Head of caudate nucleus (tissue), 42 donors: ENCODE results near the gene GGT6.
"Not testable (repeated sequence)": the region's sequence is repeated elsewhere in the genome, so short reads cannot be mapped to it uniquely, and the experiment has no call there.

Experiments
- DNase-seq, 42 donors: peaks; one replicate each; pipeline versions ENCODE4 v3.0.0 to v3.0.0-alpha.2; 2020 to 2021; ENCODE audit warnings: mixed read lengths in 7 of 42
- intact Hi-C: fragments of 100-400 bp; cut with DNase I; formaldehyde crosslinking; loops from one replicate; pipeline ENCODE4 v1.15.0; 2022

Gene GGT6, protein sequence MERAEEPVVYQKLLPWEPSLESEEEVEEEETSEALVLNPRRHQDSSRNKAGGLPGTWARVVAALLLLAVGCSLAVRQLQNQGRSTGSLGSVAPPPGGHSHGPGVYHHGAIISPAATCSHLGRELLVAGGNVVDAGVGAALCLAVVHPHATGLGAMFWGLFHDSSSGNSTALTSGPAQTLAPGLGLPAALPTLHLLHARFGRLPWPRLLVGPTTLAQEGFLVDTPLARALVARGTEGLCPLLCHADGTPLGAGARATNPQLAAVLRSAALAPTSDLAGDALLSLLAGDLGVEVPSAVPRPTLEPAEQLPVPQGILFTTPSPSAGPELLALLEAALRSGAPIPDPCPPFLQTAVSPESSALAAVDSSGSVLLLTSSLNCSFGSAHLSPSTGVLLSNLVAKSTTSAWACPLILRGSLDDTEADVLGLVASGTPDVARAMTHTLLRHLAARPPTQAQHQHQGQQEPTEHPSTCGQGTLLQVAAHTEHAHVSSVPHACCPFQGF

DNA sequence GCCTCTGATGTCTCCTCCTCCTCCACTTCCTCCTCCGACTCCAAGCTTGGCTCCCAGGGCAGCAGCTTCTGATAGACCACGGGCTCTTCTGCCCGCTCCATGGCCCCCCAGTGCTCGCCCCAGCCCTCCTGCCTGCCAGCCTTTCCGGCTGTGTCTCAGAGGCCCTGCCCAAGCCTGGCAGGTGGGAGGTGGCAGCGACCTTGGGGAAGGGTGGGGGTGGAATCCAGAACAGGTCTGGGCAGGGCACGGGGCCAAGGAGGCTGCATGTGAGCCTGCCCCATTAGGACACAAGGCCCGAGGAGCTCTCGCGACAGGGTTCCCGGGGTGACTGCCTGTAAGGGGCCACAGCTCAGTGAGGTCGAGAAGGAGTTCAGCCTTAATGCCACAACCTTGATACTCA is at the start of gene GGT6:
GGT6 (minus strand) TSS at position 157 of the 400 bp plus-strand sequence; CDS start at position 101, 56 bp downstream.
- DNase-seq = no peak
- intact Hi-C loops = loop anchor here (5.0 kb wide), 1 partner anchor 67 kb away; no protein-coding TSS in a partner anchor

DNA sequence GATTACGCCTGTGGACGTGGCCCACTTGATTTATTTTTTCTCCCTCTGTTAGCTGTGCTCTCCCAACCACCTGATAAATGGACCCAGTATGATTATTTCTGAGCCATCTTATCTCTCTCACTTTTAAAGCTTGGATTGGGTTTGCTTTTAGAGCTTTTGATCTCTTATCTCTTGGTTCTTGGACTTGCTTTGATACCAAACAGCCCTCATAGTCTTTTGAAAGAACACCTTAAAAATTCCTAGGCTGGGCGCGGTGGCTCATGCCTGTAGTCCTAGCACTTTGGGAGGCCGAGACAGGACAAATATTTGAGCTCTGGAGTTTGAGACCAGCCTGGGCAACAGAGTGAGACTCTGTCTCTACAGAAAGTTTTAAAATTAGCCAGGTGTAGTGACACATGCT is 49.8 kb upstream of the GGT6 start:
- intact Hi-C loops = no loop called here
- no peak for DNase-seq

DNA sequence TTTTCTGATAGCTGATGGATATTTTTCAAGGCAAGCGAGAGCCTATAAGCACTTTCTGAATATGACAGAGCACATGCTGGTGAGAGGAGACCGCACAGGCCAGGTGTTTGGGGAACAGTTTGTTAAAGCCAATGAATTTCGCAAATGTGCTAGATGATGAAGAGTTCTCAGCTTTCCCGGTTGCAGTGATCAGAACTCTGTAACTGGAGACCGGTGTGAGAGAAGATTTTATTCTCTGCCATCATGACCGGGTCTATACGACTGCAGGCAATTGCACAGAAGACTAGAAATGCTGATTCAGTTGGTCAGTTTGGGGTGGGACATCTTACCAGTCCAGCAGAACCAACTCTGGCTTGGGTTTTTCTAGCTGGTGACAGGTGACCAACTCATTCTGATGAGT is 49.4 kb upstream of the GGT6 start:
- intact Hi-C loops = no loop called here

DNA sequence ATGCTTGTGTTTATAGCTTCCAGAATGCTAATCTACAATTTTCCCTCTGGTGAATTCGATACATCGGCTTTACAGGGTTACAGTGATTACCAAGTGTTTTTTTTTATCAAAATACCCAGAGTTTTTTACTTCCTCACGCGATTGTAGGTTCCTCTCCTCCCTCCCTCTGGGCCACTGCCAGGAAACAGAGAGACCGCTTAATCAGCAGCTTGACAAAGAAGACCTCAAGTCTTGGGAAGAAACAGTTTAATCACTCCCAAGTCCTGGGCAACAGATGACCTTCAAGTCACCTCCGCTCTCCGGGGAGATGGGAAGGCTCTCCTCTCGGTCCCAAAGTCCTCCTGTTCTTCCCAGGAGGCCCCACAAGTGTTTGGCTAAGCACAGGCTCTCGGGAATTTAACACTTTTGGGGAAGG is 47.4 kb upstream of the GGT6 start:
- DNase-seq = peak in 34 of 42 donors; percentile 18 to 71 (median 40)
- intact Hi-C loops = no loop called here

More for the DNA sequence above, 49.4 kb upstream of the GGT6 start:
- no peak for DNase-seq

DNA sequence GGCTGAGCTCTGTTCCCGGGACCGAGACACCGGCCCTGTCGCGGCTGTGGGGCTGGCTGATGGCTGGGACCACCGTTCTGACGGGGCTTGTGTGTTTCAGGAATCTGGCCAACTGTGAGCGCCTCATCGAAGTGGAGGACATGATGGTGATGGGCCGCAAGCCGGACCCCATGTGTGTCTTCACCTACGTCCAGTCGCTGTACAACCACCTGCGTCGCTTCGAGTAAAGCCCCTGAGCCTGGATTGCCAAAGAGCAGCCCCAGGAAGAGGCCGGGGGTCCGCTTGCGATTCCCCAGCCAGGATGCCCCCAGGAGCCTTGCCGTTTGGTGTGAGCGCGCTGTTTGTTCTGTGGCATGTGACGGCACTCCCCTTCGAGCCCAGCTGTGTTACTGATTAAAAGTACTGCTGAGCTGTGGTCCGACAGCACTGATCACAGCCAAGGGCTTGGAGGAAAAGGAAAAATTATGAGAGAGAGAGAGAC is 46.9 kb upstream of the GGT6 start:
- intact Hi-C loops = no loop called here
- no peak for DNase-seq

DNA sequence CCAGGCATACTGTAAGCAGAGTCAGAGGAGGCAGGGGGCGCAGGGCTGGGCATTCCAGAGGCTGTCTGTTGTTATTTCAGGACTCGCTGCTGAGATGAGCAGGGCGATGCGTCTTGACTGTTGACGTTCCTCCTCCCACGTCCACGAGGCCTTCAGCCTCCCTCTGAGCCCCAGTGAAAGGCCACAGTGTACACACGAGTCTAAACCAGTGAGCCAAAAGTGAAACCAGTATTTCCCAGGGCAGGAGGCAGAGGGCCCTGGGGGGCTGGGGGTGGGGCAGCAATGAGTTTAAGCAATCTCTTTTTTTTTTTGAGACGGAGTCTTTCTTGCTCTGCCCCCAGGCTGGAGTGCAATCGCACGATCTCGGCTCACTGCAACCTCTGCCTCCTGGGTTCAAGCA is 45.4 kb upstream of the GGT6 start:
- intact Hi-C loops = no loop called here
- peak in 12 of 42 donors; percentile 2 to 43 (median 20) for DNase-seq

DNA sequence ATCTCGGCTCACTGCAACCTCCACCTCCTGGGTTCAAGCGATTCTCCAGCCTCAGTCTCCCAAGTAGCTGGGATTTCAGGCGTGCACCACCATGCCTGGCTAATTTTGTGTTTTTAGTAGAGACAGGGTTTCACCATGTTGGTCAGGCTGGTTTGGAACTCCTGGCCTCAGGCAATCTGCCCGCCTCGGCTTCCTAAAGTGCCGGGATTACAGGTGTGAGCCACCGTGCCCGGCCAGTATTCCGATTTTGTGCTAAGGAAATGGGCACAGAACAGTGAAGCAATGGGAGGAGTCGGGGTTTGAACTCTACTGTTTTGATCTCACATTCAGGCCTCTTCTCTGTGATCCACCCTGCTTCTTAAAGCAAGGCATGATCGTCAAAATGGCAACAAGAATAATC is 44.4 kb upstream of the GGT6 start:
- DNase-seq, intact Hi-C loops: not testable (repeated sequence)

DNA sequence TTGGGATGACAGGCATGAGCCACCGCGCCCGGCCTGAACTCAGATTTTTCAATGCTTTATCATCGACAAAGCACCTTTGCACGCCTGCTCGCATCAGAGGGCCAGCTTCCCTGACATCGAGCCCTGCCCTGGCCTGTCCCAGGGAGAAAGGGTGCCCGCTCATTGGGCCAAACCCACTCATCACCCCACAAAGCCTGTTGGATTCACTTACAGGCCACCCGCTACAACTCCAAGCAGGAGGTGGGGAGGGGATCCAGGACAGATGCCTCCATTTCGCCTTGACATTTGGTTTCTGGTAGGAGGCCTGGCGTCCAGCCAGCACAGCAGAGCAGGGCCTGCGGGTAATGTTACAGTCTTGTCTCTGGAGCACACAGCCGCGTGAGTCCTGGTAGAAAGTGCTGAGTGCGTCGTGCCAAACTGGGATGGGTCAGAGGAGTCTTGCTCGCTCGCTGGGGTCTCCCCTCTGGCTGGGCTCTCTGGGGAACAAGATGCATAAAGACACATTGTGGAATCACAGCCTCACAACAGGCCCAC is 43.8 kb upstream of the GGT6 start:
- DNase-seq = no peak
- intact Hi-C loops = no loop called here

DNA sequence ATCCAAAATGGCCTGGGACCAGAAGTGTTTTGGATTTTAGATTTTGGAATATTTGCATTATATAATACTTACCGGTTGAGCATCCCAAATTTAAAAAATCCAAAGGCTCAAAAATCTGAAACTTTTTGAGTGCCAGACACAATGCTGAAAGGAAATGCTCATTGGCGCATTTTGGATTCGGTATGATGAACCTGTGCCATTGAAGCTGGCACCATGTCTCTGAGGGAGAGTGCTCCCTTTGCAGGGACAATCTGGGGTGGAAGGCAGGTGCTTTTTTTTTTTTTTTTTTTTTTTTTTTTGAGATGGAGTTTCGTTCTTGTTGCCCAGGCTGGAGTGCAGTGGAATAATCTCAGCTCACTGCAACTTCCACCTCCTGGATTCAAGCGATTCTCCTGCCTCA is 41.7 kb upstream of the GGT6 start:
- intact Hi-C loops = no loop called here
- no peak for DNase-seq

DNA sequence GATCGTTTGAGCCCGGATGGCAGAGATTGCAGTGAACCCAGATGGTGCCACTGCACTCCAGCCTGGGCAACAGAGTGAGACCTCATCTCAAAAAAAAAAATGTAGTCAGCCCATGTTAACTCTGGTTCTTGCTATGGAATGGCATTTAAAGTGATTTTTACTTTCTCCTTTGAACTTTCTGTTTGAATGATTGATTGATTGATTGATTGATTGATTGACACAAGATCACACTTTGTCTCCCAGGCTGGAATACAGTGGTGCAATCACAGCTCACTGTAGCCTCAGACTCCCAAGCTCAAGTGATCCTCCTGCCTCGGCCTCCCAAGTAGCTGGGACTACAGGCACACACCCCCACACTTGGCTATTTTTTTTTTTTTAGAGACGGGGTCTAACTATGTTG is 40.9 kb upstream of the GGT6 start:
- intact Hi-C loops = no loop called here
- no peak for DNase-seq

DNA sequence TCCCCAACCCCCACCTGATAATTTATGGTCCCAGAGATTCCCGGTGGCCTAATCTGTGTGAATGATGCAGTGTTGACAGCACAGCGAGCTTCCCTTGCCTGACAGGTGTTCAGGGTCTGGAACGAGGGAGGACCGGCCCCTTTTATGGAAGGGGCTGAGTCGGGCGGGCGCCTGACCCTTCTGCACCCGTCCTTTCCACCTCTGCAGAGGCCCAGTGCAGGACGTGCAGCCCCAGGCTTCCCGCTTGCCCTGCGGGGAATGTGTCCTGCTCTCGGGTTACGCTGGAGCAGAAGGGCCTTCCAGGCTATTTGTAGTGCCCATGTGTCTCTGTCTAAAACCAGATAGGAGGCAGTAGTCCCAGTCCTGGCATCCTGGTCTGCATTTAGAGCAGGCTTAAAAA is 40.2 kb upstream of the GGT6 start:
- no peak for DNase-seq
- intact Hi-C loops = no loop called here

DNA sequence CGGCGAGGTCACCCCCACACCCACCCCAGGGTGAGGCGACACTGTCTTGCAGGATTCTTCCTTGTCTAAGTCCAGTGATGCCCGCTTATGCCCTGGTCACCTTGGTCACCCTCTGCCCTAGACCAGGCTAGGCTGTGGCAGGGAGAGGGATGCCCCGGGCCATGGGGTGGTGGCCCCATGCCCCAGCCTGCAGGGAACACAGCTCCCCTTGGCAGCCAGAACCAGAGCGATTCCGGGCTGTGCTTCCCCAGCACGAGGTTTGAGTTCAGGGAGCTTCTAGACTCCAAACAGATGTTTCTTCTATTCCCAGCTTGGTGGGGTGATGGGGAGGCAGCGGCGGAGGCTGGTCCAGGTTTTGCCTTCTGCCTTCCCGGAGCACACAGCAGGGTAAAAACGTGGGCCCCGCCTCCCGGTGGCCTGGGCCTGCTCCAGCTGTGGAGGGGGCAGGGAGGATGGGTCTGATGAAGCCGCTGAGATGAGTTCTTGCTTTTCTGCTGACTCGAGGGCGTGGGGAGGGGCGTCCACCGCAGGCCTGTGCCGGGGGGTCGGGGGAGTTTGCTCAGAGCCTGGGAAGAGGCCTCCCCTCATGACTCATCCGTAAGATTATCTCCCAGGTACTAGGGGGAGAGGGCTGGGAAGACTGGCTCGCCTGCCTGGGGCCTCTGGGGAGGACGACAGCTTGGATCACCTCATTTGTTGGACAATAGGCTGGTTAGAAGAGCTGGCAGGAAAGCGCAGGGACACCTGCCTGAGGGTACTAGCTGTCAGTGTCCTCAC is 39.3 kb upstream of the GGT6 start:
- no peak for DNase-seq
- intact Hi-C loops = no loop called here

DNA sequence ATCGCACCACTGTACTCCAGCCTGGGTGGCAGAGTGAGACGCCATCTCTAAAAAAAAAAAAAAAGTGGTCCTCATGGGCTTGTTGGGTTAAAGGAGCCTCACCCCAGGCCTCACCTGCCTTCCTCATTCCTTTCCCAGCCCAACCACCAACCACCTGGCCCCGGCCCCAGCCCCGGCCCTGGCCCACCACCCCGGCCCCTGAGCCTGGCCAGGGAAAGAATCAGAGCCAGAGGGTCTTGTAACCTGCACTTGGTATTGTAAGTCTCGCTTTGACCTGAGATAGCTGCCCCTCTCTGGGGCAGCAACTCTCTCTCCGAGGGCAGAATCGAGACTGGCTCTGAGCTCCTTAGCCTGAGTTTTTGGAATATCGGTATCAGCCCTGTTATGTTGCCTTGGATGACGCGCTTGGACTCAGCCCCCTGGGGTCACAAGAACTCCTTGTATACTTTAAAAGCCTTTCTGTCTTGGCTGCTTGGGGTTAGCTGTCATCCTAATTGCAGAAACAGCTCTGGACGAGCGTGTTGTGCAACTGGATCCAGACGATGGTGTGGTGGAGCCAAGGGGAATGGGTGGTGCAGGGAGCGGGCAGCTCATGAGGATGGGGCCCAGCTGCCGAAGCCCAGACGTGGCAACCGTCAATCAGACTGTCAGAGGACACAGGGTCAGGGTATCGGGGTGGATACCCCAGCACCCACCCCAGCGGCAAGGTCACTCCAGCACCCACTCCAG is 38.6 kb upstream of the GGT6 start:
- no peak for DNase-seq
- intact Hi-C loops = no loop called here

DNA sequence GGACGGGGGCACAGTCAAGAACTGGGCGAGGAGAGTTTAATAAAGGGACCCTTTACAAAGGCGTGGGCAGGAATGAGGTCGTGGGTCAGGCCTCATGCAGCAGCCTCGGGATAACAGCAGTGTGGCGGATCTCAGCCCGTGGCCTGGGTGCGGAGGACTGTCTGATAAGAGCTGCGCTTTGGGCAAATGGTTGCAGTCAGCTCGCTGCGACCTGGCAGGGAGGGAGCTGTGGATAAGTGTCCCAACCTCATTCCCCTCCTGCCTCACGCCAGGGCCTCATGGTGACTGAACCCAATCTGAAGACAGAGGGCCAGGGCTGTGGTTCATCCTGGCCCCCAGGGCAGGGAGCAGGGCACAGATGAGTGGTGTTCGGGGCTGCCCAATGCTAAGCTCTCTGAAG is 37.6 kb upstream of the GGT6 start:
- no peak for DNase-seq
- intact Hi-C loops = no loop called here

DNA sequence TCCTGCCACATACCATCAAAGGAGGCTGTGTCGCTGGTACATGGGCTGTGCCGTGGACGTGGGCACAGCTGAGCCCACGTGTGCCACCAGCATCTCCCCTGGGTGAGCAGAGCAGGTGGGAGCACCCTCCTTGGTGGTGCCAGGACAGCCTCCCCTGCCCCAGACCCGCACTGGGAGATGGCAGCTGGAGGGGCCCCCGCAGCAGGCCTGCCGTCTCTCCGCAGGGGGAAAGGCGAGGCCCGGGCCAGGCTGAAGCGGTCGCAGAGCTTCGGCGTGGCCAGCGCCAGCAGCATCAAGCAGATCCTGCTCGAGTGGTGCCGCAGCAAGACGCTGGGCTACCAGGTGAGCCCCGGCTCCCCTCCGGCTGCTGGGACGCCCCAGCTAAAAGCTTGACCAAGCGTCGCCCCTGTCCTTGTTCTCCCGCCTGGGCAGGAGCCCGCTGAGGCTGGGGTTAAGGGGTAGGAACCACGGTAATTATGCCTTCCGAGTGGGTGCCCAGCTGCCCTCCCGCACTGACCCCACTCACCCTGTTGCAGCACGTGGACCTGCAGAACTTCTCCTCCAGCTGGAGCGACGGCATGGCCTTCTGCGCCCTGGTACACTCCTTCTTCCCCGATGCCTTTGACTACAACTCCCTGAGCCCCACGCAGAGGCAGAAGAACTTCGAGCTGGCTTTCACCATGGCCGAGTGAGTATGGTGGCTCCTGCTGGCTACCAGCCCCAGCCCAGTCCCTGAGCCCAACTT is 36.4 kb upstream of the GGT6 start:
- DNase-seq = no peak

DNA sequence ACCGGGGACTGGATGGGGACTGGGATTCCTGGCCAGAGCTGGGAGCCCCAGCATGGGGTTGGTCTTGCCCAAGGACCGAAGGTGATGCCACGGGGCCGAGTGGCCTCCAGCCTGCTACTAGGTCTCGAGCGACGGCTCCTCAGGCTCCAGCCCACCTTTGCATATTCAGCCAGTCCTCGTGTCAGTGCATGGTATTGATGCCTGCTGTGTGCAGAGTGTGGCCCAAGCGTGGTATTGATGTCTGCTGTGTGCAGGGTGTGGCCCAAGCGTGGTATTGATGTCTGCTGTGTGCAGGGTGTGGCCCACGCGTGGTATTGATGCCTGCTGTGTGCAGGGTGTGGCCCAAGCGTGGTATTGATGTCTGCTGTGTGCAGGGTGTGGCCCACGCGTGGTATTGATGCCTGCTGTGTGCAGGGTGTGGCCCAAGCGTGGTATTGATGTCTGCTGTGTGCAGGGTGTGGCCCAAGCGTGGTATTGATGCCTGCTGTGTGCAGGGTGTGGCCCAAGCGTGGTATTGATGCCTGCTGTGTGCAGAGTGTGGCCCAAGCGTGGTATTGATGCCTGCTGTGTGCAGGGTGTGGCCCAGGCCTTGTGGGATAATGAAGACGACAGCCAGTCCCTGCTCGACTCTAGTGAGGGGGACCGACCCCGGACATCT is 35.4 kb upstream of the GGT6 start:
- DNase-seq, intact Hi-C loops: not testable (repeated sequence)

More for the DNA sequence above, 36.4 kb upstream of the GGT6 start:
- intact Hi-C loops = no loop called here

DNA sequence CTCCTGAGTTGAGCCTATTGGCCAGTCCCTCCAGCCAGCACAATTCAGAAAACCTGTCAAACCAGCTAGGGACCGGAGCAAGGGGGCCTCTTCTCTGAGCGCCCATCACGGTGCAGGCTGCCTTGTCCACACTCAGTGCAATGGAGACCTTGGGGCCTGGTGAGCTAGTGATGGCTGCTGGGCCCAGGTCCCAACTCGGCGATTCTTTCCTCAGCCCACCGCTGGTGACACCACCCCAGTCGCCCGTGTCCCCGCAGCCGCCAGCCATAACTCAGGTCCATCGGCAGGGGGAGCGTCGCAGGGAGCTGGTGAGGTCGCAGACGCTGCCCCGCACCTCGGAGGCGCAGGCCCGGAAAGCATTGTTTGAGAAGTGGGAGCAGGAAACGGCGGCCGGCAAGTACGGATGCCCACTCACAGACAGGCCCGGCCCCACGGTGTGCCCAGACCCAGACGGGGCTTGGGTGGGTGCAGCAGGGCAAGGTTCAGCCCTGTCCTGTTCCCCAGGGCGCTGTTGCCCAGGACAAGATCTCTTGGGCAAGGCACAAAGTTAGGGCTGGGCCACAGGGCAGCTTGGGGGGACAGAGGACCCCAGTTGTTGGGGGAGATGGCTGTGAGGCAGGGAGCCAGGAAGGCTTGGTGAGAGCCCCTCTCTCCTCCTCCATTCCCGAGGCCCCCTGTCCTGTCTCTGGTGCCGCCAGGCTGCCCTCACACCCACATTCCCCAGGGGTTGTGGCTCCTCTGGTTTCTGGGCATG is 34.7 kb upstream of the GGT6 start:
- peak in 28 of 42 donors; percentile 8 to 60 (median 24) for DNase-seq
- intact Hi-C loops = no loop called here
